ENCODE results near the gene FGGY. TPM values are rescaled to one million over a fixed set of nuclear protein-coding genes. Genes with fewer than 3 reads are reported as not detected.
A peak's percentile ranks its signal among the peaks of the same experiment; 100 is the strongest.

Gene FGGY
- total RNA-seq, 1 donor from 2014 or later: 9.0 TPM

DNA sequence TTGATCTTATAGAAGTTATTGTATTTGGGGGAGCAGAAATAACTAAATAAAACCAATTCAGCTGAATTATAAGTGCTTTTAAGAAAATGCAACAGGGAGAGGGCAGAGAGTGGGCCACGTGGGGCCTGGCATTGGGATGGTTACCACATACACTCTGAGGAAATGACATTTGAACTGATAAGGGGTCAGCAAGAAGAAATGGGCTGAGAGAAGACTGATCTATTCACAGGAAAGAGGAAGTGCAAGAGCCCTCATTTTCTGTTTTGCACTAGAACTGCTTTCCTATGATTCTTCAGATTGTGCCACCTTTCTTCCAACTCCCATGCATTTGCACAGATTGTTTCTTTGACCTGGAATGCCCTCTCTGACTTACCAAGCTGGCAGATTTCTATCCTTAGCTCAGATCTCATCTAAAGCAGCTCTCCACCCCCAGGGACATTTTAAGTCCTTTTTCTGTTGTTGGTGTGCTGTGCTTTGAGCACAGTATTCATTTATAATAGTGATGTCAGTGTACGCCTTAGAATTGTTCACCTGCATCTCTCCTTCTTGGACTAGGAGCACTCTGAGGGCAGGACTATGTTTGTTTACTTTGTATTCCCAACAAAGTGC lies 115.9 kb downstream of the FGGY start:
- Mint-ChIP-seq H3K27me3 (ENCODE audit: low read depth) (no peaks in the 10 kb centered on the region), H3K9me3 (ENCODE audit: low read depth) (peaks cover 4% of the 10 kb centered on the region), H3K4me3 (ENCODE audit: unreplicated experiment) (no peak overlapping the region), H3K27ac (ENCODE audit: unreplicated experiment) (no peak overlapping the region), H3K36me3 (ENCODE audit: low read depth) (no peaks in the 10 kb centered on the region), H3K4me1 (ENCODE audit: low read depth) (peaks cover 38% of the 10 kb centered on the region)
- TF ChIP-seq, protein P1, sequence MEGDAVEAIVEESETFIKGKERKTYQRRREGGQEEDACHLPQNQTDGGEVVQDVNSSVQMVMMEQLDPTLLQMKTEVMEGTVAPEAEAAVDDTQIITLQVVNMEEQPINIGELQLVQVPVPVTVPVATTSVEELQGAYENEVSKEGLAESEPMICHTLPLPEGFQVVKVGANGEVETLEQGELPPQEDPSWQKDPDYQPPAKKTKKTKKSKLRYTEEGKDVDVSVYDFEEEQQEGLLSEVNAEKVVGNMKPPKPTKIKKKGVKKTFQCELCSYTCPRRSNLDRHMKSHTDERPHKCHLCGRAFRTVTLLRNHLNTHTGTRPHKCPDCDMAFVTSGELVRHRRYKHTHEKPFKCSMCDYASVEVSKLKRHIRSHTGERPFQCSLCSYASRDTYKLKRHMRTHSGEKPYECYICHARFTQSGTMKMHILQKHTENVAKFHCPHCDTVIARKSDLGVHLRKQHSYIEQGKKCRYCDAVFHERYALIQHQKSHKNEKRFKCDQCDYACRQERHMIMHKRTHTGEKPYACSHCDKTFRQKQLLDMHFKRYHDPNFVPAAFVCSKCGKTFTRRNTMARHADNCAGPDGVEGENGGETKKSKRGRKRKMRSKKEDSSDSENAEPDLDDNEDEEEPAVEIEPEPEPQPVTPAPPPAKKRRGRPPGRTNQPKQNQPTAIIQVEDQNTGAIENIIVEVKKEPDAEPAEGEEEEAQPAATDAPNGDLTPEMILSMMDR (IDR thresholded peaks at IDR 0.05): no peak
- DNase-seq (ENCODE audit: low spot score): no peak

DNA sequence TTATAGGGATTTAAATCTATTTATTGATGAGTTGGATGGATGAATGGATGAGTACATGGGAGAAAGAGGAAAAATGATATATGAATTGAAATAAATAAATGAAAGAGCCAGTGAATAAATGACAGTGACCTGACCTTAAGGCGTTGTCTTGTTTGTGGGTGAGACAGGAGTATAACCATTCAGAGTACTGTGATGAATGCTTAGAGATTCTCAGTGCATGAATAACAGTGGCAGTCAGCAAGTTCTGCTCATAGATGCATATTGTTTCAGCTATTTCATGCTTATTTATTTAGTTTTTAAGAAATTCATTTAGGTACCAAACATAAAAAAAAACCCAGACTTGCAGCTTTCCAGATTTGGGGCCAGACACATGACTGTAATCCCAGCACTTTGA lies 116.4 kb downstream of the FGGY start:
- no peak for DNase-seq (ENCODE audit: low spot score)
- Mint-ChIP-seq H3K4me3 (ENCODE audit: unreplicated experiment) (no peak overlapping the region), H3K4me1 (ENCODE audit: low read depth) (peaks cover 39% of the 10 kb centered on the region)

DNA sequence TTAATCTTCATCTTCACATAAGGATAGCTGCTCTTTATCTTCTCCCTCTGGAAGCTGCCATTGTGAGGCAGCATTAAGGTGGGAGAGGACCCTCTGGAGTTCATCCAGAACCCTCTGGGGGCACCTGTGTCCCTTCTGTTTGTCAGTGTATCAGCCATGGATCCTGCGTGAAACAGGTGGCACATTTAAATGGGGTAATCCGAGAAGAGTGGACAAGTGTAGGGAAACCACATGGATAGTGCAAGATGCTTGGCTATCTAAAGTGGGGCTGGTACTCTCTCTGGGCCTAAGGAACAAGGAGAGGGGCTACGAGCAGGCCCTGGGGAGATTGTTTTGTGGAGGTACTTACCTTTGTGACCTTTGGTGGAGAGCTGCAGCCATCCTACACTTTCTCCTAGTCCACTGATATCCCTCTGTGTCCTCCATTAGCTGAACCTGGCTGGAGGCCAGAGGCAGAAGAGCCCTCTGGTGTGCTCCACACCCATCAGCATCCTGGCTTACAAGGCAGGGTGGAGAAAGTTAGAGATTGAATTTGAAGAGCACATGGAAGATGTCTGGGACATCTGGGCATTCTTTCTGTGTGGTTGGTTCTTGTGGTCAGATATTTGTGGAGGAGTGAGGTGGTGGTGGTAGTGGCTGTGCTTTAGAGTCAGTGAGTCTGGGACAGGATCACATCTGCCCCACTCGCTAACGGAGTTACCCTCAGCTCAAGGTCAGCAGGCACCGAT lies 117.7 kb downstream of the FGGY start:
- H3K4me3 Mint-ChIP-seq (ENCODE audit: unreplicated experiment): no peak overlapping the region
- no peaks in the 10 kb centered on the region for H3K27me3 Mint-ChIP-seq (ENCODE audit: low read depth)
- H3K27ac Mint-ChIP-seq (ENCODE audit: unreplicated experiment): peak overlapping the region; percentile 68
- peaks cover 29% of the 10 kb centered on the region for H3K4me1 Mint-ChIP-seq (ENCODE audit: low read depth)
- H3K9me3 Mint-ChIP-seq (ENCODE audit: low read depth): peaks cover 4% of the 10 kb centered on the region
- H3K36me3 Mint-ChIP-seq (ENCODE audit: low read depth): no peaks in the 10 kb centered on the region
- TF ChIP-seq, protein P1 (IDR thresholded peaks at IDR 0.05): no peak
- no peak for DNase-seq (ENCODE audit: low spot score)

More for the DNA sequence above, 116.4 kb downstream of the FGGY start:
- Mint-ChIP-seq H3K27me3 (ENCODE audit: low read depth) (no peaks in the 10 kb centered on the region), H3K9me3 (ENCODE audit: low read depth) (peaks cover 4% of the 10 kb centered on the region), H3K36me3 (ENCODE audit: low read depth) (no peaks in the 10 kb centered on the region), H3K27ac (ENCODE audit: unreplicated experiment) (no peak overlapping the region)
- TF ChIP-seq, protein P1 (IDR thresholded peaks at IDR 0.05): no peak

DNA sequence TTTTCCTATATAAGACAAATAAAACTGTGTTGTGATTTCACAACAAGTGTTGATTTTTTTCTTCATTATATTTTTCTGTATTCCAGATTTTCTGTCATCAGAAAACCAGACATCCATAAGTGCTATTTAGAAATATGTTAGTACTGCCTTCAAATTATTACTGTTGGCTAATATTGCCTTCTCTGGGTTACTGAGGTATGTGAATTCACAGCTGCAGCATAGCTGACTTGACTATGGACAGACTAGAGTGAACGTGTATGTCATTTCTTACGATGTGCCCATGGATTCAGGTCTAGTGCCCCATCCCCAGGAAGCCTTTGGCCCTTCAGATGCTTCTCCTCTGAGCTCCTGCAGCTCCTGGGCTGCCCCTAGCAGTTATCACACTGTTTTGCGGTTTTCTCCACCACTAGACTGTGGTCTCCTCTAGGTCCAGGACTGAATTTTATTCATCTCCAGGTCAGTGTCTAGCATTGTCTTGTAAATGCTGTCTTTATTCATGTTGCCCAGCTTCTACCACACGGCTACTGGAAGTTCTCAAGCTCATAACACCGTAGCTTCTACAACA lies 118.5 kb downstream of the FGGY start:
- Mint-ChIP-seq H3K4me3 (ENCODE audit: unreplicated experiment) (no peak overlapping the region), H3K27me3 (ENCODE audit: low read depth) (no peaks in the 10 kb centered on the region), H3K4me1 (ENCODE audit: low read depth) (peaks cover 23% of the 10 kb centered on the region), H3K36me3 (ENCODE audit: low read depth) (no peaks in the 10 kb centered on the region), H3K9me3 (ENCODE audit: low read depth) (peaks cover 4% of the 10 kb centered on the region), H3K27ac (ENCODE audit: unreplicated experiment) (no peak overlapping the region)
- DNase-seq (ENCODE audit: low spot score): no peak
- TF ChIP-seq, protein P1 (IDR thresholded peaks at IDR 0.05): no peak

DNA sequence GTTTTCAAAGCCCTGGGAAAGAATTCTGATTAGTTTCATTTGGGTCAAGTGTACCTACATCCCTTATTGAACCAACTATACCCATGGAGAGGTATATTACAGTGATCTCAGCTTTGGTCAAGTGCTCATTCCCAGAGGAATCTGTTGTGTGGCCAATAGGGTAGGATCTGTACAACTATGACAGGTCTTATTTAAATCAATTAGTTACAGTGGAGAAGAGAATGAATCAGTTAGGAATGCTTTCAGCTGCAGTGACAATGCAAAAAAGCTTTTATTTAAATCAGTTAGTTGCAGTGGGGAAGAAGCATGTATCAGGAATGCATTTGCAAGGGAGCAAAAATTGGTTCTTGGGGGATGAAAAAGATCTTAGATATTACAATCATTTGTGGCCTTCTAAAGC lies 119.0 kb downstream of the FGGY start:
- H3K27ac Mint-ChIP-seq (ENCODE audit: unreplicated experiment): no peak overlapping the region
- TF ChIP-seq, protein P1 (IDR thresholded peaks at IDR 0.05): no peak
- peaks cover 23% of the 10 kb centered on the region for H3K4me1 Mint-ChIP-seq (ENCODE audit: low read depth)
- H3K27me3 Mint-ChIP-seq (ENCODE audit: low read depth): no peaks in the 10 kb centered on the region
- H3K4me3 Mint-ChIP-seq (ENCODE audit: unreplicated experiment): no peak overlapping the region
- no peak for DNase-seq (ENCODE audit: low spot score)
- peaks cover 4% of the 10 kb centered on the region for H3K9me3 Mint-ChIP-seq (ENCODE audit: low read depth)
- H3K36me3 Mint-ChIP-seq (ENCODE audit: low read depth): no peaks in the 10 kb centered on the region

All from chondrocyte (in vitro differentiated cells).